DMS153 (cell line): ENCODE data around the gene RGS9.
A peak's percentile ranks its signal among the peaks of the same experiment; 100 is the strongest.
"Not testable (repeated sequence)": the region's sequence is repeated elsewhere in the genome, so short reads cannot be mapped to it uniquely, and the experiment has no call there.

ENCODE experiments used
- DNase-seq: peaks from one replicate; lab custom pipeline; 2025; lab: John Stamatoyannopoulos, UW

RGS9 gene

DNA sequence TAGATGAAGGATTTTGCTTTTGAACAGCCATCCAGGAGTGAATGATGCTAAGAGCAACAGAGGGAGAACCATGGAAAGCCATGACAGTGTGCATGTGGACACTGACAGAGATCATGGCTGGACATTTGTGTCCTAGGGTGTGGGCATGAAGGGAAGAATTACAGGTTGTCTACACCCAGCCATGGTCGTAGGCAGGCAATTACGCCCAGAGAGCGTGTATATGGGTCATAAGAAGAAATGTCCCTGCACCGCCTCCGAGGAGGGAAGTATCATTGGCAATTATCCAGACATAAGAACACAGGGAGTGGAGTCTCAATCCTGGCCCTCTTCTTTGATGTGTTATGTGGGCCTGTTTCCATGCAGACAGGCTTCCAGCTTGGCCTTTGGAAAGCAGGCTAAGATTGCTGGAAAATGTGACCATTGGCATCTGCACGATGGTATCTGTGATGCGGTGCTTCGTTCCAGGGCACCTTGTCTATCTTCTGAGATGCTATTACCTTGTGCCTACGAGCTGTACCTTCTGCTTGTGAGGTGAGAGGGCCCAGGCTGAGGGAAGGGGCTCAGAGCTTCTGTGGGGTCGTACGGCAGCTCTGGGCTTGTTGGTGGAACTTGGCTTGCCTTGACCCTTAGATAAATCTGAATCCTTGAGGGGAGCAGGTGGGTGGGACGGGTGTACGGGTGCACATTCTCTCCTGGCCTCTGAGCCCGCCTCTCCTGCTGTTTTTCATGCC lies 19.8 kb downstream of the RGS9 start:
- no peak for DNase-seq

- DNase-seq, result no peak
Measured at GRCh38 chr17:65158041-65158440, 20.9 kb downstream of the RGS9 start.

DNA sequence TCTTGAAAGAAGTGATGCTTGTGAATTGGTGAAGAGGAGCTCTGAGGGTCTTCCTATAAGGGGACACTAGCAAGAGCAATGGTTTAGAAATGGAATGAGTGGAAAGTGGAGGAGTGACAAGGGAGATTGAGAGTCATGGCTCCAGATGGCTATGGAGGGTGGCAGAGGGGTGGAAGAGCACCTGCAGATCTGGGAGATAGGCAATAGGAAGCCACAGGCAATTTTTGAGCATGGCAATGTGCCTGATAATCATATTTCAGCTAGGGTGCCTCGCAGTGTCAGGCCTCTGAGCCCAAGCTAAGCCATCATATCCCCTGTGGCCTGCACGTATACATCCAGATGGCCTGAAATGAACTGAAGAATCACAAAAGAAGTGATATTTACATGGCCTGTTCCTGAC lies 21.5 kb downstream of the RGS9 start:
- no peak for DNase-seq

DNA sequence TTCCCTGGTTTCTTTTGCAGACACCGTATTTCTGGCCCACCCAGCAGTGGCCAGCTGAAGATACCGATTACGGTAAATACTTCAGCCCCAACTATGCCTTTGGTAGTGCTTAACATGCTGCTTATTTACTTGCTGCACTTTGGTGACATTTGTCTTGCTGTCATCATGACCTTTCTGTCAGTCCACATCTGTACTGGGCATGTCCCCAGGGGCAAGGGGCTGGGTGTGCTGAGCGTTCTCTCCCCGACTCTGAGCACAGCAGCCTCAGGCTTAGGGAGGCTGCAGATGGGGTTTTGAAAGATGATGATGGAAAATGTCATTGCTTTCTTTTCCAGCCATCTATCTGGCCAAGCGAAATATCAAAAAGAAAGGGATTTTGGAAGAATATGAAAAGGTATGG lies 23.3 kb downstream of the RGS9 start:
- no peak for DNase-seq

GRCh38 chr17:65163990-65164495 lies 26.9 kb downstream of the RGS9 start:
- no peak for DNase-seq

DNA sequence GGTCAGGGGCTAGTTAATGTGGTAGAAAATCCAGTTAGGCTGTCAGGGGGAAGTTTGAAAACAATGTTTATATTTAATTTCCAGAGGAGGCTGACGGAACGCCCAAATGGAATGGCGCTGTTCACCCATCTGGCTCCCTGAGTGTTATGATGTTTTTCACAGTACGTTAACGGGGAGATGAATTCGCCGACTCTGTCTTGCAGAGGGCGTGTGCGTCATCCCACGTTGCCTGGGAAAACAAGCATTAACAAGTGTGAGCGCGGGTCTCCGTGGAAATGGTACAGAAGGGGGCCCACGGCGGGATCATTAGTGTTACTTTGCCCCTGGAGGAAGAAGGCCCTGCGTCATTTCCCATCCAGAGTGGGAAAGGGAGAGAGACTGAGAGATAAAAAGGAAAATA lies 29.6 kb downstream of the RGS9 start:
- DNase-seq, result no peak

GRCh38 chr17:65167566-65167965 lies 30.4 kb downstream of the RGS9 start:
- DNase-seq, result no peak

DNA sequence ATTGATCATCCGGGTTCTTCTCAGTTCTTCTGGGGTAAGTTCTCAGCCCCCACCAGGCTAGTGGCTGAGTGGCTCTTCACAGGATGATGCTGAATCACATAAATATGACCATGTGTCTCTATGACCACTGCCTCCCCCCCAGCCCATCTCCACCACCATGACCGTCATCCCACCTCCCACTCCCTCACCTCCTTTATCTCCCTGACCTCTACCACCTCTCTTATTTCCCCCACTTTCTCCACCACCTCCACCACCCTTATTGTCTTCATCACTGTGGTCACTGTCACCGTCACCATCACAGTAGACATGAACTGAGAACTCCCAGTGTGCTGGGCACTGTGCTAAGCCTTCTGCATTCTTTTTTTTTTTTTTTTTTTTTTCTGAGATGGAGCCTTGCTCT lies 32.5 kb downstream of the RGS9 start:
- no peak for DNase-seq

DNA sequence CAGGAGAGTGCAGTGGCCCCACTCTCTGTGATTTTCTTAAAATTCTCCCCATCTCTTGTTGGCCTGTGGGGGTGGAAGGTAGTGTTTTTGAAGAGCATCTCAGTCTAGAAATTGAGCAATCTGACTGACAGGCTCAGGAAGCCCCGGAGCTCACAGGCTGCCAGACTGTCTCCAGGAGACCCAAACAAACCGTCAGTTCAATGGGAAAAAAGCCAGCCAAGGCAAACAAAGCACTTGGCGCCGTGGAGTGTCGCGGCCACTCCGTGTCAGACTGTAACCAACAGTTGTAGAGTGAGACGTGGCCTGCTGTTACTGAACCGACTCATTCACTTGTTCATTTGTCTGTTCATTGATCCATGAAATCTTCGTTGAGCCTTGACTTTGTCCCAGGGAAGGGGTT lies 33.7 kb downstream of the RGS9 start:
- DNase-seq, result peak; percentile 88

DNA sequence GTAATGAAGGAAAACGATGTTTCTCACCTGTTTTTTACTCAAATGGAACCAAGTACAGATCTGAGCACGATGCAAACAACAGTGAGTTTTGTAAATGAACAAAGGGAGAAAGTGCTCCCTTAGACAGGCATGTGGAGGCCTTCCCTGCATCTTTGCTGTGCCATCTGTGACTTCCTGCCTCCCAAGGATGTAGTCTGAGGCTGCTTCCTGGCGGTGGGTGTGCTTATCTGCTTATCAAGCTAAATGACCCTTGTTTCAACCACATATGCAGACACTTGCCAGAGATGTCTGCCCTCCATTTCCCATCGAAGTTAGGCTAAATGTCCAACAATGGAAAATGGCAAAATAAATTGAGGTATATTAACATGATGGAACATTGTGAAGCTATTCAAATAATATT lies 34.6 kb downstream of the RGS9 start:
- DNase-seq, result no peak

DNA sequence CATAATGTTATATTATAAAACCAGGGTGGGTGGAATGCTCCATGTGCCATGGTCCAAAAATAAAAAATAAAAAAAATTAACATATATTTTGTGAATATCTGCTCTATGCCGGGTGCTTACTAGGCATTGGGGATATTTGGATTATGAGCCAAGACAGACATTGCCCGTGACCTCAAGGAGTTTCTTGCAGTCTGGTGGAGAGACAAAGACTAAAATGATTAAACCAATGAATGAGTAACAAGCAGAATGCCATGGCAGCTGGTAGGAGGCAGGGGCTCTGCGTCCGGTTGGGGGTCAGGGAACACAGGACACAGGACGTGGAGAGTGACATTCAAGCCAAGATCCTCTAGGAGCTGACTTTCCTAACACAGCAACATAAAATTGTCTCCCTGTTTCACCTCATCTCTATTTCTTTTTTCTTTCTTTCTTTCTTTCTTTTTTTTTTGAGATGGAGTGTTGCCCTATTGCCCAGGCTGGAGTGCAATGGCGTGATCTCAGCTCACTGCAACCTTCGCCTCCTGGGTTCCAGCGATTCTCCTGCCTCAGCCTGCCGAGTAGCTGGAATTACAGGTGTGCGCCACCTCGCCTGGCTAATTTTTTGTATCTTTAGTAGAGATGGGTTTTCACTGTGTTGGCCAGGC lies 35.4 kb downstream of the RGS9 start:
- no peak for DNase-seq

DNA sequence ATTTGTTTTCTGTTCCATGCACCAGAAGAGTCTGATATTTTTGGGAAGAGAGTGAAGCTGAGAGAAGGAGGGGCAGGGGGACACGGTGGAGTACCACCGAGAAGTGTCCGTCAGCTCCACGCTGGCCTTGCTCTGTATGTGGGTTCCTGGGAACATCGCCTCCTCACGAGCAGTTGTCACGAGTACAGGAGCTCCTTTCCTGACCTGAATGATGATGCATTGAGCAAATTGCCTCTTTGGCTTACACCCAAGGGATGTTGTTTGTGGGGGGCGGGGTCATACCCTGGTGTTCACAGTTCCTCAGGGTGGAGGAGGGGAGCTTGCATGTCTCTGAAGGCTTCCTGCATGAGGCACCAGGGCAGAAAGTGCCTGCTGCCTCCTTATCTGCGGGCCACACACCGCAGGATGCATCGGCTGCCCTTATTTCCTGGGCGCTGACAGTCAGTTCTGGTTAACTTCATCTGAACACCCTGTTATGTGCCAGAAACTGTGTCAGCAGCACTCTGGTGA lies 36.2 kb downstream of the RGS9 start:
- DNase-seq, result peak; percentile 78

DNA sequence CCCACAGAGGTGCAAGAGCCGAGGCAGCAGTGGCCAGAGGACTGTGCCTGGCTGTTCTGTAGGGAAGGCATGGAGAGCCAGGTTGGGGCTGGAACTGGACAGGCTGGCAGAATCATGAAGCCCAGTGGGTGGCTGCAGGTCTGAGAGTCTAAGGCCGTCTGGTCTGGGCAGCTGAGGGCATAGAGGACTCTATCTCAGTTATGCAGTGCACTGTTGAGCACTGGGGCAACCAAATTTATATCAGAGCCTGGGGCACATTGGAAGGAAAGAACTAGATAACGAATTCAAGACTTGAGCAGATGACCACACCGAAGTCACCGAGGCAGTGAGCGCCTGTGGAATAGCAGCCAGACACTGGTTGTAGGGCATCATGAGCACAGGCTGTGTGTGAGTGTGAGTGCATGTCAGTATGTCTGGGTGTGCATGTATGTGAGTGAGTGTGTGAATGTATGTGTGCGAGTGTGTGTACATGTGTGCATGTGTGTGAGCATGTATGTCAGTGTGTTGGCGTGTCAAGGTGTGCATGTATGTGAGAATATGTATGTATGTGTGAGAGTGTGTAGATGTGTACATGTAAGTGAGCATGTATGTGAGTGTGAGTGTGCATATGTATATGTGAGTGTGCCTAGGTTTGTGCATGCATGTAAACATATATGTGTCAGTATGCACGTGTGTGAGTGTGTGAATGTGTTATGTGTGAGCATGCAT lies 37.0 kb downstream of the RGS9 start:
- no peak for DNase-seq

GRCh38 chr17:65174974-65175373 lies 37.8 kb downstream of the RGS9 start:
- no peak for DNase-seq

GRCh38 chr17:65175952-65176351 lies 38.8 kb downstream of the RGS9 start:
- DNase-seq, result no peak

- no peak for DNase-seq
Measured at GRCh38 chr17:65176646-65177409, 39.7 kb downstream of the RGS9 start.

DNA sequence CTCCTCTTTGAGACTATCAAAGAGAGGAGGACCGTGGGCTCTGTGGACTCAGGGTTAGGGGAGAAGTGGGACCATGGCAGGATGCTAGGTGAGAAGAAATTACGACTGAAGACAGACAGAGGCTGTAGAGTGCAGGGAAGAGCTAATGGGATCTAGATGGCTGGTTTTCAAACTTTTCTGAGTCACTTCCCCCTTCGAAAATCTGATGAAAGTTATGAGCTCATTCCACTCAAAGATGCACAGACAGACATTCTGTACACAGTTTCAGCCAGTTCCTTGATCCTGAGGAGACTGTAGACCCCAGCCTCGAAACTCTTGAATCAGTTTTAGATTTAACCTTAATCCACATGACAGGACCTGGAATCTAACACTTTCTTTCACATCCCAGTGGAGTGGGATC lies 40.7 kb downstream of the RGS9 start:
- DNase-seq, result no peak

DNA sequence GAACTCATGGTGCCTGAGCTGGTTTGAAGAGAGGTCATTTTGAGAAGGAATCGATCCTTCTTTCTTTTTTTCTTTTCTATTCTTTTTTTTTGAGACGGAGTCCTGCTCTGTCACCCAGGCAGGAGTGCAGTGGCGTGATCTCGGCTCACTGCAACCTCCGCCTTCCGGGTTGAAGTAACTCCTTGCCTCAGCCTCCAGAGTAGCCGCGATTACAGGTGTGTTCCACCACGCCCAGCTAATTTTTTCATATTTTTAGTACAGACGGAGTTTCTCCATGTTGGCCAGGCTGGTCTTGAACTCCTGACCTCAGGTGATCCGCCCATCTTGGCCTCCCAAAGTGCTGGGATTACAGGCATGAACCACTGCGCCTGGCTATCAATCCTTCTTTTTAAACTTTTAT lies 43.1 kb downstream of the RGS9 start:
- not testable (repeated sequence) for DNase-seq

DNA sequence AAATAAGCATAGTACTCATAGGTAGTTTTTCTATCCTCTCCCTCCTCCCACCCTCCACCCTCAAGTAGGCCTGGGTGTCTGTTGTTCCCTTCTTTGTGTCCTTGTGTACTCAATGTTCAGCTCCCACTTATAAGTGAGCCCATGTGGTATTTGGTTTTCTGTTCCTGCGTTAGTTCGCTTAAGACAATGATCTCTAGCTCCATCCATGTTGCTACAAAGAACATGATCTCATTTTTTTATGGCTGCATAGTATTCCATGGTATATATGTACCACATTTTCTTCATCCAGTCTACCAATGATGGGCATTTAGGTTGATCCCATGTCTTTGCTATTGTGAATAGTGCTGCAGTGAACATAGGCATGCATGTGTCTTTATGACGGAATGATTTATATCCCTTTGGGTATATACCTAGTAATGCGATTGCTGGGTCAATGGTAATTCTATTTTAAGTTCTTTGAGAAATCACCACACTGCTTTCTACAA lies 43.6 kb downstream of the RGS9 start:
- not testable (repeated sequence) for DNase-seq

- DNase-seq, result no peak
Measured at GRCh38 chr17:65181237-65182061, 44.3 kb downstream of the RGS9 start.

DNA sequence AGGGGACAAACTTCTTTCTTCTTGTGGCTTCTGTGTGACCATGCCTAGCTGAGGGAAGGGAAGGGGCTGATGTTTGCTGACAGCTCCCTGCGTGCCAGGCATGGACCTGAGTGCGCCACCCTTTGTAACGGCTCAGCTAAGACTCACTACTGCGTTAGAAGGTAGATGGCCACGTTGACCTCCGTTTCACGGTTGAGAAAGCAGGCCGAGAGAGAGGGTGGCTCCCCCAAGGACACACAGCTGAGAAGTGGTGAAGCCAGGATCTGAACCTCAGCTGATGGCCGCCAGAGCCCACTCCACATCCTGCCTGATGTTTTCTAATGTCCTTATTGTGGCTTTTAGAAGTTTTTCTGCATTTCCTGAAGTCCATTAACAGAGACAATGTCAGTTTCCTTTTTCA lies 45.1 kb downstream of the RGS9 start:
- no peak for DNase-seq
